ENCODE measurements around the gene LBX2.
A peak's percentile ranks its signal among the peaks of the same experiment; 100 is the strongest.

LBX2 gene

GRCh38 chr2:74533464-74533863 is 34.1 kb upstream of the LBX2 start:
- Histone ChIP-seq H3K9me3 (ENCODE audit: control insufficient read depth, low read depth, low read length) (no peaks in the 10 kb centered on the region), H3K4me1 (ENCODE audit: control insufficient read depth, low read depth, low read length) (no peaks in the 10 kb centered on the region), H3K36me3 (ENCODE audit: control insufficient read depth, low read depth, low read length) (peaks cover 22% of the 10 kb centered on the region), H3K4me3 (ENCODE audit: low read length) (no peak overlapping the region), H3K27ac (ENCODE audit: low read length) (no peak overlapping the region), H3K9ac (ENCODE audit: low read length) (no peak overlapping the region), H3K27me3 (ENCODE audit: control insufficient read depth, insufficient read depth, low read length) (no peaks in the 10 kb centered on the region)

GRCh38 chr2:74532222-74532621 is 32.8 kb upstream of the LBX2 start:
- Histone ChIP-seq H3K27ac (ENCODE audit: low read length) (no peak overlapping the region), H3K9ac (ENCODE audit: low read length) (no peak overlapping the region), H3K4me1 (ENCODE audit: control insufficient read depth, low read depth, low read length) (no peaks in the 10 kb centered on the region), H3K4me3 (ENCODE audit: low read length) (no peak overlapping the region), H3K36me3 (ENCODE audit: control insufficient read depth, low read depth, low read length) (peaks cover 26% of the 10 kb centered on the region), H3K9me3 (ENCODE audit: control insufficient read depth, low read depth, low read length) (no peaks in the 10 kb centered on the region), H3K27me3 (ENCODE audit: control insufficient read depth, insufficient read depth, low read length) (no peaks in the 10 kb centered on the region)

- no peak overlapping the region for H3K27ac ChIP-seq (ENCODE audit: low read length)
- no peak overlapping the region for H3K4me3 ChIP-seq (ENCODE audit: low read length)
- H3K9ac ChIP-seq (ENCODE audit: low read length), result no peak overlapping the region
- H3K9me3 ChIP-seq (ENCODE audit: control insufficient read depth, low read depth, low read length), result no peaks in the 10 kb centered on the region
- H3K4me1 ChIP-seq (ENCODE audit: control insufficient read depth, low read depth, low read length), result no peaks in the 10 kb centered on the region
- no peaks in the 10 kb centered on the region for H3K27me3 ChIP-seq (ENCODE audit: control insufficient read depth, insufficient read depth, low read length)
- H3K36me3 ChIP-seq (ENCODE audit: control insufficient read depth, low read depth, low read length), result peaks cover 32% of the 10 kb centered on the region
Observed at GRCh38 chr2:74531666-74532065, 32.3 kb upstream of the LBX2 start.

- H3K4me1 ChIP-seq (ENCODE audit: control insufficient read depth, low read depth, low read length), result no peaks in the 10 kb centered on the region
- peaks cover 33% of the 10 kb centered on the region for H3K36me3 ChIP-seq (ENCODE audit: control insufficient read depth, low read depth, low read length)
- H3K27me3 ChIP-seq (ENCODE audit: control insufficient read depth, insufficient read depth, low read length), result no peaks in the 10 kb centered on the region
- no peaks in the 10 kb centered on the region for H3K9me3 ChIP-seq (ENCODE audit: control insufficient read depth, low read depth, low read length)
- peak overlapping the region; percentile 64 for H3K9ac ChIP-seq (ENCODE audit: low read length)
- peak overlapping the region; percentile 98 for H3K4me3 ChIP-seq (ENCODE audit: low read length)
- H3K27ac ChIP-seq (ENCODE audit: low read length), result no peak overlapping the region
Observed at GRCh38 chr2:74530239-74531187, 31.1 kb upstream of the LBX2 start.

GRCh38 chr2:74529357-74530238 is 30.2 kb upstream of the LBX2 start, which contains the start of the genes AUP1 and HTRA2:
TSS of gene AUP1 (minus strand) at chr2:74529706. CDS start at chr2:74529629, 77 bp downstream.
TSS of gene HTRA2 (plus strand) at chr2:74529933. CDS start at chr2:74530007, 74 bp downstream.
- Histone ChIP-seq H3K9ac (ENCODE audit: low read length) (peak within 1 kb of the TSS; percentile 94), H3K27ac (ENCODE audit: low read length) (peak within 1 kb of the TSS; percentile 88), H3K4me1 (ENCODE audit: control insufficient read depth, low read depth, low read length) (no peaks in the 10 kb centered on the region), H3K27me3 (ENCODE audit: control insufficient read depth, insufficient read depth, low read length) (no peaks in the 10 kb centered on the region), H3K4me3 (ENCODE audit: low read length) (peak within 1 kb of the TSS; percentile 98), H3K9me3 (ENCODE audit: control insufficient read depth, low read depth, low read length) (no peaks in the 10 kb centered on the region), H3K36me3 (ENCODE audit: control insufficient read depth, low read depth, low read length) (peaks cover 33% of the 10 kb centered on the region)

GRCh38 chr2:74528600-74529356 is 29.4 kb upstream of the LBX2 start:
- no peaks in the 10 kb centered on the region for H3K9me3 ChIP-seq (ENCODE audit: control insufficient read depth, low read depth, low read length)
- H3K27me3 ChIP-seq (ENCODE audit: control insufficient read depth, insufficient read depth, low read length), result no peaks in the 10 kb centered on the region
- peaks cover 25% of the 10 kb centered on the region for H3K36me3 ChIP-seq (ENCODE audit: control insufficient read depth, low read depth, low read length)
- H3K9ac ChIP-seq (ENCODE audit: low read length), result peak overlapping the region; percentile 94
- peak overlapping the region; percentile 88 for H3K27ac ChIP-seq (ENCODE audit: low read length)
- H3K4me1 ChIP-seq (ENCODE audit: control insufficient read depth, low read depth, low read length), result no peaks in the 10 kb centered on the region
- peak overlapping the region; percentile 98 for H3K4me3 ChIP-seq (ENCODE audit: low read length)

- Histone ChIP-seq H3K4me1 (ENCODE audit: control insufficient read depth, low read depth, low read length) (no peaks in the 10 kb centered on the region), H3K9ac (ENCODE audit: low read length) (no peak overlapping the region), H3K4me3 (ENCODE audit: low read length) (no peak overlapping the region), H3K9me3 (ENCODE audit: control insufficient read depth, low read depth, low read length) (no peaks in the 10 kb centered on the region), H3K27ac (ENCODE audit: low read length) (no peak overlapping the region), H3K36me3 (ENCODE audit: control insufficient read depth, low read depth, low read length) (peaks cover 16% of the 10 kb centered on the region), H3K27me3 (ENCODE audit: control insufficient read depth, insufficient read depth, low read length) (peaks cover 9% of the 10 kb centered on the region)
Observed at GRCh38 chr2:74527741-74528140, 28.3 kb upstream of the LBX2 start.

- Histone ChIP-seq H3K27me3 (ENCODE audit: control insufficient read depth, insufficient read depth, low read length) (peaks cover 19% of the 10 kb centered on the region), H3K4me3 (ENCODE audit: low read length) (no peak overlapping the region), H3K9me3 (ENCODE audit: control insufficient read depth, low read depth, low read length) (no peaks in the 10 kb centered on the region), H3K36me3 (ENCODE audit: control insufficient read depth, low read depth, low read length) (peaks cover 14% of the 10 kb centered on the region), H3K27ac (ENCODE audit: low read length) (no peak overlapping the region), H3K4me1 (ENCODE audit: control insufficient read depth, low read depth, low read length) (no peaks in the 10 kb centered on the region), H3K9ac (ENCODE audit: low read length) (no peak overlapping the region)
Observed at GRCh38 chr2:74526649-74527230, 27.3 kb upstream of the LBX2 start.

GRCh38 chr2:74525717-74526648 is 26.6 kb upstream of the LBX2 start, which contains the start of gene DQX1:
TSS of gene DQX1 (minus strand) at chr2:74526231. CDS start at chr2:74525729, 502 bp downstream.
- Histone ChIP-seq H3K27ac (ENCODE audit: low read length) (no peak within 1 kb of the TSS), H3K36me3 (ENCODE audit: control insufficient read depth, low read depth, low read length) (peaks cover 14% of the 10 kb centered on the region), H3K27me3 (ENCODE audit: control insufficient read depth, insufficient read depth, low read length) (peaks cover 27% of the 10 kb centered on the region), H3K9ac (ENCODE audit: low read length) (no peak within 1 kb of the TSS), H3K9me3 (ENCODE audit: control insufficient read depth, low read depth, low read length) (no peaks in the 10 kb centered on the region), H3K4me3 (ENCODE audit: low read length) (no peak within 1 kb of the TSS), H3K4me1 (ENCODE audit: control insufficient read depth, low read depth, low read length) (no peaks in the 10 kb centered on the region)
